GM18502 (cell line): ENCODE measurements around the gene PRSS58.

ENCODE experiments used
- ATAC-seq: cut with Tn5 transposase; IDR thresholded peaks from one replicate; pipeline ENCODE4 v1.9.1; 2021; ENCODE audit warnings: mild to moderate bottlenecking; ENCODE audit not compliant: unreplicated experiment, poor library complexity

Gene PRSS58, protein sequence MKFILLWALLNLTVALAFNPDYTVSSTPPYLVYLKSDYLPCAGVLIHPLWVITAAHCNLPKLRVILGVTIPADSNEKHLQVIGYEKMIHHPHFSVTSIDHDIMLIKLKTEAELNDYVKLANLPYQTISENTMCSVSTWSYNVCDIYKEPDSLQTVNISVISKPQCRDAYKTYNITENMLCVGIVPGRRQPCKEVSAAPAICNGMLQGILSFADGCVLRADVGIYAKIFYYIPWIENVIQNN

DNA sequence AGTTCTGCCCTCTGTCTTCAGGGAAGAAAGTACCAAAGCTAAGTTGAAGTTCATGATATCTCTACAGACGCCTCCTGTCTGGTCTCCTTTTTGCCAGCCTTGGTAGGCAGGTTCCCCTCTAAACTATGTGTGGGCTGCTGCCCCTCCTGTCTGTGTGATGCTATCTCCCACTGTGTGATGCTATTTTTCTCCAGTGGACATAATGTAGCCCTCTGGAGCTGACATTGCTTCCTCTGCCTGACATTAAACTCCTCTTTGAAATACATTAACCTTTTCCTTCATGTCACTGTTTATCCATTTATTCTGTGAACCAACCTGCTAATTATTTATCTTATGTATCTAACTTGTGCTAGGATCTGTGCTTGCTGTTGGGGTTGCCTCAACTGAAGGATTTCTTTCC is at the start of gene PRSS58:
Gene PRSS58, minus strand, starts transcription at position 101 of the 400 bp plus-strand sequence. CDS start 351 bp downstream, outside the sequence.
- no peak for ATAC-seq

DNA sequence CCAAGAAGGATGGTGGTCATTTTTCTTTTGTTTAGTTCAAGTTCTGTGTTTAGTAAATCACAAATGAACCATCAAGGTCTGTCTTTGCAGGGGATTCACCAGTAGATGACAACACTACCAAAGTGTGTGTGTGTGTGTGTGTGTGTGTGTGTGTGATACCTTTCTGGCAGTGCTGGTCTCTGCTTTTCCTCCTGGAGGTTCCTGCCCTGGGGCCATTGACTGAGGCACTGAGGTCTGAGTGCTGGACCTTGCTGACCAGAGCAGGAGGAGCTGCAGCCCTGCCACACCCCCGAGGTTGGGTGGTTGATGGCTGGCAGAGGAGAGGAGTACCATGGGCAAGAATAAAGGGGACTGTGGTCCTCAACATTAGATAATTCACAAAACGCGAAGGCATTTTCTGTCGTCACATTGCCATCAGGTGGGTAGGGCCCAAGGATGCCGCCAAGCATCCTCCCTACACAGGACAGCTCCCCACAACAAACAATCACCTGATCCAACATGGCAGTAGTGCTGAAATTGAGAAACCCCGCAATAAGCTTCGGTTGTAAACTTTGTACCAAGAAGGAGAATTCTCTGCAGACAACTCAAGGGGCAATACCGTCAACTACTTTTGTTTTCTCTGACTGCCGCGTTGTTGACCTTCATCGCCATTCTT is 49.5 kb upstream of the PRSS58 start:
- ATAC-seq, result no peak

DNA sequence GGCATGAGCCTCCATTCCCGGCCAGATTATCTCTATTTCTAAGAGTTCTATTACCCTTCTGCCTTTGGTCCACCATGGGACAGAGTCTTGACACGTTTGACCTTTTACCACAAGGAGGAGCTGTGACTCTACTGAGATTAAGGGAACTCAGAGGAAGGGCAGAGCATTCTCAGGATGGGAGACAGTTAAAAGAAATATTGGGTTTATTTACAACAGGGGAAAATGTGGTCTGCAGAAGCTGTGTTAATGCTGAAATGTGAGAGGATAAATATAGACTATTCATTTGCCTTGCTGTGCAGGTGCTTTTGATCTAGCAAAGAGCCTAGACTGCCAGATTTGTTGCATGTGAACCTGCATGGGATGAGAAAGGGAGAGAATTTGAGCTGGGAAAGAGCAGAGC is 45.8 kb upstream of the PRSS58 start:
- no peak for ATAC-seq

DNA sequence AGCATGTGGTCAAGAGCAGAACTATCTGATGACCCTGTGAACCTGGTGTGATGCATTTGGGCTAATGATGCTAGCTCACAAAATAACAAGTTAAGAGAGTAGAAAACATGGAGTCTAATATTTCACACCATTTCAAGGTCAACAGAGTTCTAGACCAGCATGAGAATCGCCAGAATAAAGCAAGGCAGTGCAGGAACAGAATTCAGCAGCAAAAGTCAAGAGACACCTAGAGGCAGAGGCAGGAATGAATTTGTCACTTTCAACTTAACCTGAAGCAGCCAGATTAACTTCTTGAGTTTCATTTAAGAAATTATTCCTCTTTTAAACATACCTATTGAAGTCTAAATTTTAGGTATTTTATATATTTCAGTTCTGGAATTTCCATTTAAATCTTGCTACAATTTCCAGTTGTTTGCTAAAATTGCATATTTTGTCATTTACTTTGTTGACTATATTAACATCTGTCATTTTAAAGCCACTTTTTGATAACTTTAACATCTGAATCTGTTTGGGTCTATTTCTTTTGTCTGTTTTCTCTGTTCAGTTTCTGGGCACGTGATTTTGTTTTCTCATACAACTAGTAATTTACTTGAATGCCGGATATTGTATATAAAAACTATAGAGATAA is 44.2 kb upstream of the PRSS58 start:
- ATAC-seq, result no peak

DNA sequence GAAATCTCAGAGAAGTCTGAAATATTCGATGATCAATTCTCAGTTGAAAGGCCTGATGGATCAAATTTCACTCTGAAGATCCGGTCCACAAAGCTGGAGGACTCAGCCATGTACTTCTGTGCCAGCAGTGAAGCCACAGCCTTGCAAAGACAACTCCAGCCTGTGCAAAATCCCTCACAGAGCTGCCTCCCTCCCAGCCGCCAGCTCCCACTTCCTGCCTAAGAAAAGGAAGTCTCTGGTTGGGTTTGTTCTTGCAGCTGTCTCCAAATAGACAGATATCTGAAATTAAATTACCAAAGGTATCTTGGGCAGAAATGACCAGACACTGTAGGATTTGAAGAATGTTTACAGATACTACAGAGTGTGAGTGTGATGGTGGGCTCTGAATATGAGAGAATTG is 43.4 kb upstream of the PRSS58 start:
- no peak for ATAC-seq

DNA sequence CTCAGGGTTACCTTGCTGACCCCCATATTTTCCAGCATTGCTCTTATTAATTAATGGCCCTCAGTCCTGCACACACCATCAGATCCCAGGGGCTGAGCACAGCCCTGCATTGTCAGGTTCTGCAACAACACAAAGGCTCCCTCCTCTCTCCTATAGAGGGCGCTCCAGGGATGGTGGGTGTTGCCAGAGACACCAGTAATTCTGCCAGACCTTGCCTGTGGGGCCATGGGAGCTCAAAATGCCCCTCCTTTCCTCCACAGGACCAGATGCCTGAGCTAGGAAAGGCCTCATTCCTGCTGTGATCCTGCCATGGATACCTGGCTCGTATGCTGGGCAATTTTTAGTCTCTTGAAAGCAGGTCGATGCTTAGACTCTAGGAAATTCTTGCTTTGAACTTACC is 42.8 kb upstream of the PRSS58 start:
- ATAC-seq, result no peak

DNA sequence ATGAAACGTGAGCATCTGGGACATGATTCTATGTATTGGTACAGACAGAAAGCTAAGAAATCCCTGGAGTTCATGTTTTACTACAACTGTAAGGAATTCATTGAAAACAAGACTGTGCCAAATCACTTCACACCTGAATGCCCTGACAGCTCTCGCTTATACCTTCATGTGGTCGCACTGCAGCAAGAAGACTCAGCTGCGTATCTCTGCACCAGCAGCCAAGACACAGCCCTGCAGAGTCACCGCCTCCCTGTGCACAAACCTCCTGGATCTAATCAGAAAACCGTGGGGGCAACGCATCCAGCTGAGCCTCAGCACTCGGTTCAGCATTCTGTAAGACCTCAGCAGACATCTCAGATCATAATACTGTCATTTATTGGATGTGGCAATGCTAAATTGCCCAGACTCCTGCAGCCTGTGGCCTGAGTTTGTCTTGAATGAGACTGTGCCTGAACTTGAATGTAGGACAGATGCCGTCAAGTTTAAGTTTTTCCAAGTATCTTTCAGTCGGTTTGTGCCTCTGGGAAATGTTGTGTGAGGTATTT is 41.5 kb upstream of the PRSS58 start:
- ATAC-seq, result no peak

DNA sequence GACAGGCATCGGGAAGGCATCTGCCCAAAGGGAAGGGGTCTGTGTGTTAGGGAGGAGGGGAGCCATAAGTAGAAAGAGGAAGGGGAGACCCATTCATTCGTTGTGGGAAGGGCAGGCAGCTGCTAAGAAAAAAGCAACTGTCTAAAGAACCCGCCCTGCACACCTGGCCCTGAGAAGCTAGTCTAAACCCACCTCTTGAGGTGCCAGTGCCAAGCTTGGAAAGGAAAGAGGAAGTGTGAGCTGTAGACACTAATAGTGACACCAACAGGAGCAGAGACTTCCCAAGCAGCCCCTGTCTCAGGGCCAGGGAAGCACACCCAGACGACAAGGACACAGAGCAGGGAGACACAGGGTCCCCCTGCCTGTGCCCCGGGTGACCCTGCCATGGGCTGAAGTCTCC is 40.8 kb upstream of the PRSS58 start:
- no peak for ATAC-seq

DNA sequence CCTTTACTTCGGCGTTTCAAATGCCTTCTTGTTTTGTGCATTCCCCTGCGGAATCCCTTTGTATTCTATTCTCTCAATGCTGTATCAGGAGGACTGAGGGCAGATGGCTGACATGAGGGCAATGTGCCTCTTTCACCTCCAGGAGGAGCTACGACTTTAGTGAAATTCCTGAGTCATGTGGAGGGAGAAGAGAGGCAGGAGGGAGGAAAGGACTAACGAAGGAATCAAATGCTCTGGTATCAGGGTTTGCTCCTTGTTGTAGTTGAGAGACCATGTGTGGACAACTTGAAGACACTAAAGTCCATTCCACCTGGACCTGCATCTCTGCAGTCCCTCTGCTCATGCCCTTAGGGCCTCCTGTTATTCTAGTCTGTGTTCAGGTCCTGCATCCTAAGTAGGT is 40.2 kb upstream of the PRSS58 start:
- ATAC-seq, result no peak

DNA sequence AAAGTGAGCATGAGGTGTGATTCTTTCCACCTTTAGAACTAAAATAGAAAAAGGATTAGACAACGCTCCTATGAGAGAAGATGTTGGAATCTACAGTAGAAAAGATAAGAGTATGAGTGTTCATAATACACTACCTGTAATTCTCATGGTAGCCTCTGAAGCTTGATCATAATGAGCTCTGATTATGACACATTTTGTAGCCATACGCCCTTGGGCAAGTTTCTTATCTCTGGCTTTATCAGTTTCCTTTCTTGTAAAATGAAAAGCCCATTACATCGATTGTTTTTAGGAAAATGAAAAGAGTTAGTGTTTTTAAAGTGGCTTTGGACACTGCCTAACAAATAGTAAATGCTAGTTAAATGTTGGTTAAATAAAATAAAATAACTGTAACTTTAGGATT is 22.4 kb upstream of the PRSS58 start:
- ATAC-seq, result no peak

DNA sequence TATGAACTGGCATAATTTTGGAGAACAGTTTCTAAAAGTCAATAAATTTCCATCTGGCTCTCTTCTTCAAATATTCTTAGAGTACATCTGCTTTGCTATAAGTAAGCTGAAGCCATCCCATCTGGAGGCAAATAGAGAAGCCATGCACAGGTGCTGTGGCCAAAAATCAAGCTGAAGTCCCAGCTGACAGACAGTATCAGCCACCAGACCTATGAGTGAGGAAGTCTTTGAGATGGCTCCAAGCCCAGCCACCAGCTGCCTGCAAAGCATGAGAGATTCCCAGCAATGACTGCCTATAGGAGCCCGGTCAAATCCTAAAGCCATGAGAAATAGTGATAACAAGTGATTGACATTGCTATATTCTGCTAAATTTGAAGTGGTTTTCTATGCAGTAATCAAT is 21.7 kb upstream of the PRSS58 start:
- no peak for ATAC-seq

DNA sequence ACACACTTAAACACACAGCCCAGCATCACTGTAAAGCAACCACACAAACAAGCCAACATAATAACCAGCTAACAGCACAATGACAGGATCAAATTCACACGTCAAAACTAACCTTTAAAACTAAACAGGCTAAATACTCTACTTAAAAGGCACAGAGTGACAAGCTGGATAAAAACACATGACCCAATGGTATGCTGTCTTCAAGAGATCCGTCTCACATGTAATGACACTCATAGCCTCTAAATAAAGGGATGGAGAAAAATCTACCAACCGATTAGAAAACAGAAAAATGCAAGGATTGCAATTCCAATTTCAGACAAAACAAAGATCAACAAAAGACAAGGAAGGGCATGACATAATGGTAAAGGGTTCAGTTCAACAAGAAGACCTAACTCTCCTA is 17.2 kb upstream of the PRSS58 start:
- ATAC-seq, result no peak

DNA sequence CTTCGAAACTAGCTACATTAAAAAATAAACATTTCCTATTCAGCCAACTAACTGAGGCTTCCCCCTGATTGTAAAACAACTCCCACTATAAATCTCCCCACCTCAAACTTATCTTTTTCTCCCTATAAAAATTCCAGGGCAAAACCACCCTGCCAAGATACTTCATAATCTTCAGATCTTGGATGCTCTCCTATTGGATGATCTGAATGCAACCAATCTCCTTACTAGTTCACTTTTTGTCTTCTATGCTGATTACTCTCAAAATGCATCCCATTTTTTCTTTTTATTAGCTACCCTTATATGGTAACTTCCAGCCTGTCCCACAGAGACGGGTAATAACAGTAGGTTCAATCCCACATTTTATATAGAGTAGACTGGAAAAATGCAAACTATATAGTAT is 15.0 kb upstream of the PRSS58 start:
- no peak for ATAC-seq

DNA sequence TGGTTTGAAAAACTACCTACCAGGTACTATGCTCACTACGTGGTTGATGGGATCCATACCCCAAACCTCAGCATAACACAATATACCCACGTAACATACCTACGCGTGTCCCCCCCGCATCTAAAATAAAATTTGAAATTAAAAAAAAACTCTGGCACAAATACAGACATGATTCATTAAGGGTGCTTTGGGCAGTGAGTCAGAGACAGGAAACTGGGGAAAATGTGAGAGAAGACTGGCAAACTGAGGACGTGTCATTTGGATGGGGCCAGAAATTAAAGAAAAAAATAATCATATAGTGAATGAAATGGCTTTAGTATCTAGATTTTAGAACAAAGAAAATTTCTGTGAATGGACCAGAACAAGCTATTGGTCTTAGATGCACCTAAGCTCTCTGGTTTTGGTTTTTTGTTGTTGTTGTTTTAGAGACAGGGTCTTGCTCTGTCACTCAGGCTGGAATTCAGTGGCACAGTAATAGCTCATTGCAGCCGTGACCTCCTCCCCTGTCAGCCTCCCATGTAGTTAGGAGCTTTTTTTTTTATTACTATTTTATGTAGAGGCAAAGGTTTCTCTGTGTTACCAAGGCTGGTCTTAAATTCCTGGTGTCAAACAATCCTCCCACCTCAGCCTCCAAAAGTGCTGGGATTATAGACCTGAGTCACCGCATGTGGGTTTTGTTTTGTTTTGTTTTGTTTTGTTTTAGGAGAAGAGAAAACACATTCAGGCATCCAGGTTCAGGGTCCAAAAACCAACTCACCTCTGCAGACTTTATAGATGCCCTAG is 5.9 kb upstream of the PRSS58 start:
- no peak for ATAC-seq

DNA sequence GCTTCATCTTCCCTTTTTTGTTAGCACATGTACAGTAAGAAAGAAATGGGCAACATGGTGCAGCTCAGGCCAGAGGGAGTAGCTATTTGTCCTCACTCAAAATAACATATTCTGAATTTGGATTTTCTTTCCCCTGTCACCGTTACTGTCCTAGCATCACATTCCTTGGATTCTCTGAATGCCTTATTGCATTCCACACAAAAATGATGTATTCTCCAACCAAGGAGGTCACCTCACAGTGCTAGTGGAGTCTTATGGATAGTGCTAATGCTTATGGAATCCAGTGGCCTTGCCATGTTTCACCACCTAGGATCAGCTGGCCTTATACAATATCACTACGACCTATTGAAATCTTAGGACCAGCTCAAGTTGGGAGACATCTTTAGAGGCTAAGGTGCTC is 7.2 kb downstream of the PRSS58 start:
- no peak for ATAC-seq

DNA sequence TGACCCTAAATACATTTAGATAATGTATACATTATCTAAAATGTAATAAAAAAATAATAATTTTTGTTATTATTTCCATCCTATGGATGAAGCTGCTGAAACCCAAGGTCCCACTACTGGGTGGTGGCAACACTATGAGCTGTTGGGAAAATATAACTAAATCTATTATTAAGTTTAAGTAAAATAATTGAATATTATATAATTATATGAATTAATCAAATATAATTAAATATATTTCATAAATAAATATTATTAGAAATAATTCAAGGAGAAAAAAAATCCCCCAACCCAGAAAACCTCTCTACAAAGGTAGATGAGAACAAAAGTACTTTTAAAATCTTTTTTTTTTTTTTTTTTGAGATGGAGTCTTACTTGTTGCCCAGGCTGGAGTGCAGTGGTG is 7.9 kb downstream of the PRSS58 start:
- ATAC-seq, result no peak

DNA sequence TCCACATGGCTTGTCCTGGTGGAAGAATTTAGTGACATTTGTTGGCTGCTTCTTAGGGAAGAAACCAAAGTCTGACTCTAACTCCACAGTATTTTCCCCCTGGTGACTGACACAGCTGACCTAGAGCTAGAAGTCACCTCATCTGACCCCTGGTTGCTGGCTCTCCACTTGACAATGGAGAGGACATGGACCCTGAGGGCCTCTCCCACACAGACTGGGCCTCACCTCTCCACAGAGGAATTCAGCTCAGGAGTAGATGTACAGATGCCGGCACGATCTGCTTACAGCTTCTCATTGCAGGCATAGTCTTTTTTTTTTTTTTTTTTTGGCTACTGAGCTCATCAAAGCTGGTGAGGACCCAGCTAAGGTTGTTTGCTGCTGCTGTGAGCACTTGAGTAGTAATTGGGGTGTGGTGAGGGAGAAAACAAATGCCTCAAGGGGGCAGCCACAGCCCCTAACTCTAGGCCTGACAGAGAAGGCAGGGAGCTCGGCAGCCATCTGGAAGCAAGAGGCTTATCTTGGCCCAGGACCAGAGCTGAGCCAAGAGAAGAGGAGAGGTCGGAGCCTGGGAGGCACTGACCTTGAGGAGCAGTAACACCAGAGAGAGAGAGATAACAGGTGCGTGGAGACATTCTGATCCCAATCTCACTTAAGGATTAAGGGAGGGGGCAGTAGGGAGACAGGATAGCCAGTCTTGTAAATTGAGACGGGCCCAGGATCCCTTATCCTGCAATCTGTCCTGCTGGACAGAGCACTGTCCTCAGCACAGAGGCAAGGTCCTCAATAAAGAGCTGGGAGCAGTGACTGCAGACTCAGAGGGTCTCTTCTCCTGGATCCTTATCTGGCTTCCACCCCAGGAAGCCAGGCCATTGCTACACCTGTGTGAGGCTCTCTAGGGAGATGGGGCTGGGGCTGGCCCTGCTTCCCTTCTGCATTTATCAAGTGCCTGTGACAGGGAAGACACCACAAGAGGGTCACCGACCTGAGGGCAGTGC is 9.4 kb downstream of the PRSS58 start:
- no peak for ATAC-seq

DNA sequence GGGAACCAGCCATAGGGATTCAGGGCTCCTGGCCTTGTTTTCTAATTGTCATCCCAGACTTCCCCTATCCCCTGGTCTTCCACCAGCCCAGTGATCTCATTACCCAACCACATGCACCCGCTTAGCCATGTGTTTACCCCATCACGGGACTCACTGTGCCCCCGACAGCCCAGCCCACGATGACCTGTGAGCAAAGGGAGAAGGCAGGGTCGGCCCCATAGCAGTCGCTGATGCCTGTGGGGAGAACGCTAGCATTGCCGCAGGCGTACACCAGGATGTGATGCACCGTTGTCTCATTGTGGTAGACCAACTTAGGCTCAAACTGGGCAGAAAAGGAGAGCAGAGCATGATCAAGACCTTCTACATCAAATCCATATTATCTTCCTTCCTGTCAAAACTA is 14.0 kb downstream of the PRSS58 start:
- no peak for ATAC-seq

DNA sequence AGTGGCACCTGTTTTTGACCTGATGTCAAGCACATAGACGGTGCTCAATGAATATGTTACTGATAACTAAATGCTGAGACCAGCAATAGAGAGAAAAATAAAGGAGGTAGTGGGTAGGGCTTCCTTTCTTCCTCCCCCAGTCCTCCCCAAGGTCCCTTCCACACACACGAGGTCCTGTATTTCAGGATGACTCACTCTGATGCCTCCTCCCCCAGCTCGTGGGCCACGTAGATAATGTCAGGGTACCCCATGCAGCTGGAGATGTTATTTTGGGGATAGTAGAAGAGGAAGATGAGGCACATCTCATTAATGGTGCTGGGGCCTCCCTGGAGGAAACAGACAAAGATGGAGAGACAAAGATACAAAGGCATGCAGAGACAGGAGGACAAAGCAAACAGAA is 17.3 kb downstream of the PRSS58 start:
- ATAC-seq, result no peak

DNA sequence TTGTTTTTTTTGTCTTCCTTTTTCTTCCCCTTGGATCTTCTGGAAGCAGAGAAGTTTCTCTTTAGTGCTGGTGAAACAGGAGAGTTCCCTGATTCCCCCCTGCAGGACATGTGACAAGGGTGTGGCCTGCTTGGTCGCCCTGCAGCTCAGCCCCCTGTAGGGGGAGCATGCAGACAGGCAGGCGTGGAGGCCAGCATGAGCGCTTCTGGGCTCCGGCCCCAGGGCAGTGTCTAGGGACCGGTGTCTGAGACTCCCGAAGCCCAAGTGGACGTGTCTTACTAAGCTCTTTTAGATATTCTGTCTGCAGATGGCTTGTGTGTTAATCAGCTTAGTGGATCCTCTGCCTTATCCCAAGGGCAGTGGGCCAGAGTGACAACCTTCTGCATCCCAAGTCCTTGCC is 26.1 kb downstream of the PRSS58 start:
- ATAC-seq, result no peak
